Natural killer cell (primary cell): ENCODE results near the gene ZNF778. TPM values are rescaled to one million over a fixed set of nuclear protein-coding genes. Genes with fewer than 3 reads are reported as not detected.

Experiments
- ATAC-seq, 3 donors: fragments of 150-1000 bp in 2 of 3; fragments of 200-7000 bp in 1 of 3; cut with Tn5 transposase; 1 replicate in 1 of 3; 2 replicates in 2 of 3; pipeline ENCODE4 v1.10.0; 2021; ENCODE audit warnings: mild to moderate bottlenecking in 2 of 3, moderate library complexity in 2 of 3
- DNase-seq, 2 donors: peaks; one replicate each; pipeline versions ENCODE4 v3.0.0 to v3.0.0-alpha.2; 2013 to 2021; ENCODE audit warnings: mixed read lengths in 1 of 2
- H3K27ac ChIP-seq: one replicate; pipeline ENCODE4 v1.5.1; 2013; ENCODE audit warnings: mild to moderate bottlenecking, low read length
- H3K27me3 ChIP-seq: one replicate; pipeline ENCODE4 v1.6.1; 2013; ENCODE audit warnings: low read length; ENCODE audit not compliant: control insufficient read depth, insufficient read depth
- H3K36me3 ChIP-seq: one replicate; pipeline ENCODE4 v1.6.1; 2013; ENCODE audit warnings: low read length; ENCODE audit not compliant: control insufficient read depth, insufficient read depth
- H3K4me1 ChIP-seq: one replicate; pipeline ENCODE4 v1.6.1; 2013; ENCODE audit warnings: low read length; ENCODE audit not compliant: control insufficient read depth, insufficient read depth
- H3K4me3 ChIP-seq: one replicate; pipeline ENCODE4 v1.5.1; 2013; ENCODE audit warnings: low read length
- H3K9me3 ChIP-seq: one replicate; pipeline ENCODE4 v1.6.1; 2013; ENCODE audit warnings: low read length; ENCODE audit not compliant: control insufficient read depth, insufficient read depth
- H3K27ac Mint-ChIP-seq, 2 donors: one replicate each; pipeline ENCODE4 v1.8.0; 2022; ENCODE audit warnings: mild to moderate bottlenecking in 2 of 2, mixed read lengths in 2 of 2, moderate library complexity in 1 of 2
- H3K27me3 Mint-ChIP-seq, 2 donors: one replicate each; pipeline ENCODE4 v1.8.0; 2022; ENCODE audit warnings: low read depth in 2 of 2, mixed read lengths in 2 of 2
- H3K36me3 Mint-ChIP-seq: one replicate; pipeline ENCODE4 v1.8.0; 2022; ENCODE audit warnings: mixed read lengths
- H3K4me1 Mint-ChIP-seq, 2 donors: one replicate each; pipeline ENCODE4 v1.8.0; 2022; ENCODE audit warnings: mixed read lengths in 2 of 2
- H3K4me3 Mint-ChIP-seq: one replicate; pipeline ENCODE4 v1.8.0; 2022; ENCODE audit warnings: mild to moderate bottlenecking, moderate library complexity, mixed read lengths
- H3K9me3 Mint-ChIP-seq, 2 donors: one replicate each; pipeline ENCODE4 v1.8.0; 2022; ENCODE audit warnings: mixed read lengths in 2 of 2
- WGBS: methylation state at CpG from one replicate; pipeline ENCODE4 v1.1.7; 2013; ENCODE audit warnings: missing lambda C conversion rate; ENCODE audit not compliant: insufficient coverage; 5-methylcytosine and 5-hydroxymethylcytosine counted together
- intact Hi-C: fragments of 100-400 bp; cut with micrococcal nuclease; formaldehyde crosslinking; loops from one replicate; pipeline ENCODE4 v1.14.2; 2022
- total RNA-seq, 4 donors: library from RNA; stranded (reverse); fragments of 120-200 nt in 1 of 4; gene quantifications; one replicate each; pipeline versions ENCODE4 v1.2.3 to v1.2.4, GENCODE V29; 2013 to 2022
- TF ChIP-seq, protein P1 (sequence below): fragments of 200-600 bp; IDR thresholded peaks from one replicate; pipeline ENCODE4 v1.8.0; 2022; ENCODE audit warnings: antibody characterized with exemption

Gene ZNF778
- total RNA-seq, 3 donors from 2014 or later (not counting 1 experiment from before 2014, with no cell fraction given), result 7.0 to 14.1 (median 11.8) TPM

DNA sequence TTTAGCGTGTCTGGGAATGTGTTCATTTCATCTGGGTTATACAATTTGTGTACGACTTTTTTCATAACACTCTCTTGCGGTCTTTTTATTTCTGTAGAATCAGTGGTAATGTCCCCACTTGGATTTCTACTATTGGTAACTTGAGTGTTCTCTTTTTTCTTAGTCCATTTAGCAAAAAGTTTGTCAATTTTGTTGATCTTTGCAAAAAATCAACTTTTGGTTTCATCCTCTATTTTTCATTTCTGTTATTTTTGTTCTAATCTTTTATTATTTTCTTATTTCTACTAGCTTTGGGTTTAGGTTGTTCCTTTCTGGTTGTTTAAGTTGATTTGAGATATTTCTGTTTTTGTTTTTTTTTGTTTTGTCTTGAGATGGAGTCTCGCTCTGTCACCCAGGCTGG lies 9.5 kb upstream of the ZNF778 start:
- no peaks in the 10 kb centered on the region for H3K36me3 ChIP-seq
- TF ChIP-seq, protein P1, sequence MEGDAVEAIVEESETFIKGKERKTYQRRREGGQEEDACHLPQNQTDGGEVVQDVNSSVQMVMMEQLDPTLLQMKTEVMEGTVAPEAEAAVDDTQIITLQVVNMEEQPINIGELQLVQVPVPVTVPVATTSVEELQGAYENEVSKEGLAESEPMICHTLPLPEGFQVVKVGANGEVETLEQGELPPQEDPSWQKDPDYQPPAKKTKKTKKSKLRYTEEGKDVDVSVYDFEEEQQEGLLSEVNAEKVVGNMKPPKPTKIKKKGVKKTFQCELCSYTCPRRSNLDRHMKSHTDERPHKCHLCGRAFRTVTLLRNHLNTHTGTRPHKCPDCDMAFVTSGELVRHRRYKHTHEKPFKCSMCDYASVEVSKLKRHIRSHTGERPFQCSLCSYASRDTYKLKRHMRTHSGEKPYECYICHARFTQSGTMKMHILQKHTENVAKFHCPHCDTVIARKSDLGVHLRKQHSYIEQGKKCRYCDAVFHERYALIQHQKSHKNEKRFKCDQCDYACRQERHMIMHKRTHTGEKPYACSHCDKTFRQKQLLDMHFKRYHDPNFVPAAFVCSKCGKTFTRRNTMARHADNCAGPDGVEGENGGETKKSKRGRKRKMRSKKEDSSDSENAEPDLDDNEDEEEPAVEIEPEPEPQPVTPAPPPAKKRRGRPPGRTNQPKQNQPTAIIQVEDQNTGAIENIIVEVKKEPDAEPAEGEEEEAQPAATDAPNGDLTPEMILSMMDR, result no peak
- Mint-ChIP-seq H3K27ac (no peak overlapping the region), H3K4me1 (peaks cover 0 to 1% of the 10 kb centered on the region in 2 donors), H3K9me3 (no peaks in the 10 kb centered on the region), H3K27me3 (peaks cover 22 to 36% of the 10 kb centered on the region in 2 donors), H3K4me3 (no peak overlapping the region), H3K36me3 (no peaks in the 10 kb centered on the region)
- no peak overlapping the region for H3K4me3 ChIP-seq
- intact Hi-C loops, result no loop called here
- H3K27me3 ChIP-seq, result peaks cover 4% of the 10 kb centered on the region
- no peaks in the 10 kb centered on the region for H3K9me3 ChIP-seq
- ATAC-seq (no peak), DNase-seq (no peak)
- no peaks in the 10 kb centered on the region for H3K4me1 ChIP-seq
- WGBS, result 94% methylated on average over 3 of the region's 4 CpGs
- no peak overlapping the region for H3K27ac ChIP-seq

DNA sequence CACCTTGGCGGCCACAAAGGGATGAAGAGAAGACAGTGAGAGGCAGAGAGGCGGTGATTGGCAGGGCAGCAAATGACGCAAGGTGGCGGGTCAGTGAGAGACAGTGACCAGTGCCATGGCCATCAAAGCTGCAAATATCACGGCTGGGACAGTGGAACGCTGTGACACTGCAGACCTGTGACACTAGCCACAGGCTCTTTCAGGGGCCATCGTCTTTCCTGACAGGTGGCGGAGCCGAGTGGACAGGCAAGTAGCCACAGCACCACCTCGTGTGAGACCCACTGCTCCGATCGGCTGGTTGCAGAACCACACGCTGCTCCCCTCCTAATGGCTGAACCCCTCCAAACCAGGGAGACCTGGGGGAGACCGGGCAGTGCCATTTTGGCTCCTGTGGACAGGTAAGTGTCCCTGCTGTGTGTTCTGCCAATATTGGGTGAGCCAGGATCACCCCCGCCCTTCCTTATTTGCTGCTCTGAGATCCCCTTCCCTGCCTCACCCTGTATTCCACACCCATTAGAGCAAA lies 7.9 kb upstream of the ZNF778 start:
- Histone ChIP-seq H3K4me1 (no peaks in the 10 kb centered on the region), H3K9me3 (no peaks in the 10 kb centered on the region), H3K27me3 (no peaks in the 10 kb centered on the region), H3K36me3 (no peaks in the 10 kb centered on the region), H3K4me3 (no peak overlapping the region), H3K27ac (no peak overlapping the region)
- H3K36me3 Mint-ChIP-seq, result no peaks in the 10 kb centered on the region
- no peak for ATAC-seq
- no peaks in the 10 kb centered on the region for H3K9me3 Mint-ChIP-seq
- no peak overlapping the region for H3K27ac Mint-ChIP-seq
- intact Hi-C loops, result loop anchor here (10.0 kb wide), 1 partner anchor 115 kb away; the partner anchor contains the start of gene ACSF3
- no peak overlapping the region for H3K4me3 Mint-ChIP-seq
- no peaks in the 10 kb centered on the region for H3K4me1 Mint-ChIP-seq
- no peak for DNase-seq
- 79% methylated on average over 15 of the region's 15 CpGs for WGBS
- peaks cover 9 to 21% of the 10 kb centered on the region in 2 donors for H3K27me3 Mint-ChIP-seq
- TF ChIP-seq, protein P1, result no peak

DNA sequence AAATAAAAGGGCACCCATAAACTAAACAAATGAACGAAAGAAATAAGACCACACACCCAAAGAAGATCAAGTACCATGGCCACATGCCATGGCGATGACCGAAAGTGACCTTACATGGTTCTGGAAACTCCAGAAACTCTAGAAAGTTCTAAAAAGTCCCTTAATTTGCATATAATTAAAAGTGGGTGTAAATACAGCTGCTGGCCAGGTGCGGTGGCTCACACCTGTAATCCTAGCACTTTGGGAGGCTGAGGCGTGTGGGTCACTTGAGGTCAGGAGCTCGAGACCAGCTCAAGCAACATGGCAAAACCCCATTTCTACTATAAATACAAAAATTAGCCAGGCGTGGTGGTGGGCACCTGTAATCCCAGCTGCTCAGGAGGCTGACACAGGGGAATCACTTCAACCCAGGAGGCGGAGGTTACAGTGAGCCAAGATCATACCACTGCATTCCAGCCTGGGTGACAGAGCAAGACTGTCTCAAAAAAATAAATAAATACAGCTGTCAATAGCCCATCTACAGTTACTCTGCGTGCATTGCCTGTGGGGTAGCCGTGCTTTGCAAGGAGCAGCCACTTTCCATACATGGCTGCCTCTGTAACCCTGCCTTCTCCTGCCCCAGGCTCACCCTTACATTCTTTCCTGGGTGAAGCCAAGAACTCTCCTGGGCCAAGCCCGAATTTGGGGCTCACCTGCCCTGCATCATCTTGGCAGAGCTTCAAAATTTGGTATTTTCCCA lies 7.2 kb upstream of the ZNF778 start:
- Mint-ChIP-seq H3K4me1 (no peaks in the 10 kb centered on the region), H3K27ac (no peak overlapping the region), H3K36me3 (no peaks in the 10 kb centered on the region), H3K27me3 (peaks cover 9 to 21% of the 10 kb centered on the region in 2 donors), H3K4me3 (no peak overlapping the region), H3K9me3 (no peaks in the 10 kb centered on the region)
- ATAC-seq (no peak), DNase-seq (no peak)
- Histone ChIP-seq H3K4me3 (no peak overlapping the region), H3K36me3 (no peaks in the 10 kb centered on the region), H3K27me3 (no peaks in the 10 kb centered on the region), H3K4me1 (no peaks in the 10 kb centered on the region), H3K9me3 (no peaks in the 10 kb centered on the region), H3K27ac (no peak overlapping the region)
- TF ChIP-seq, protein P1, result no peak
- WGBS, result 65% methylated on average over 11 of the region's 11 CpGs
- intact Hi-C loops, result loop anchor here (10.0 kb wide), 1 partner anchor 116 kb away; the partner anchor contains the start of gene ACSF3
